Tibial nerve (tissue), 4 donors: ENCODE results near the gene ZNRF1.

Source experiments
- EP300 ChIP-seq, 2 donors: sonication (generic); formaldehyde crosslinking; IDR thresholded peaks; one replicate each; pipeline ENCODE4 v1.6.1; 2017; ENCODE audit warnings: antibody characterized with exemption in 2 of 2, mild to moderate bottlenecking in 1 of 2
- TF ChIP-seq, protein P1 (sequence below), 5 experiments: fragments of 200-600 bp in 3 of 5; fragments of 450-650 bp in 2 of 5; sonication (generic) in 3 of 5; IDR thresholded peaks; one replicate each; pipeline ENCODE4 v1.5.1; 2016 to 2019; ENCODE audit warnings: antibody characterized with exemption in 5 of 5, mild to moderate bottlenecking in 3 of 5, moderate library complexity in 2 of 5

DNA sequence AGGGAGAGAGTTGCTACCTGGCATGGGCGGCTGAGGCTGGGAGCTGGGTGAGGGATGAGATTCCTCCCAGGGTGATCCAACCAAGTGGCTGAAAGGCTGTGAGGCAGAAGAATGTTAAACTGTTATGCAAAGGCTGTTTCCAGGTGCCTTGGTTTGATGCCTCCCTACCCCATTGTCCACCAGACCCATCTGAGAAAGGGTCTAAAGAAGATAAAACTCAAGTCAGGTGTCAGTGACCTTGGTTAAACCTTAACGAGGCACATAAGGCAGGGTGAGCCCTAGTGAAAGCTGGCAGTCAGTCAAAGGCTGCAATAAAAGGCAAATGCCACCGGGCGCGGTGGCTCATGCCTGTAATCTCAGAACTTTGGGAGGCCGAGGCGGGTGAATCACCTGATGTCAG is 94.0 kb downstream of the ZNRF1 start:
- TF ChIP-seq, protein P1, sequence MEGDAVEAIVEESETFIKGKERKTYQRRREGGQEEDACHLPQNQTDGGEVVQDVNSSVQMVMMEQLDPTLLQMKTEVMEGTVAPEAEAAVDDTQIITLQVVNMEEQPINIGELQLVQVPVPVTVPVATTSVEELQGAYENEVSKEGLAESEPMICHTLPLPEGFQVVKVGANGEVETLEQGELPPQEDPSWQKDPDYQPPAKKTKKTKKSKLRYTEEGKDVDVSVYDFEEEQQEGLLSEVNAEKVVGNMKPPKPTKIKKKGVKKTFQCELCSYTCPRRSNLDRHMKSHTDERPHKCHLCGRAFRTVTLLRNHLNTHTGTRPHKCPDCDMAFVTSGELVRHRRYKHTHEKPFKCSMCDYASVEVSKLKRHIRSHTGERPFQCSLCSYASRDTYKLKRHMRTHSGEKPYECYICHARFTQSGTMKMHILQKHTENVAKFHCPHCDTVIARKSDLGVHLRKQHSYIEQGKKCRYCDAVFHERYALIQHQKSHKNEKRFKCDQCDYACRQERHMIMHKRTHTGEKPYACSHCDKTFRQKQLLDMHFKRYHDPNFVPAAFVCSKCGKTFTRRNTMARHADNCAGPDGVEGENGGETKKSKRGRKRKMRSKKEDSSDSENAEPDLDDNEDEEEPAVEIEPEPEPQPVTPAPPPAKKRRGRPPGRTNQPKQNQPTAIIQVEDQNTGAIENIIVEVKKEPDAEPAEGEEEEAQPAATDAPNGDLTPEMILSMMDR (IDR thresholded peaks at IDR 0.05), result no peak
- TF ChIP-seq EP300 (IDR thresholded peaks at IDR 0.05), result no peak
